Loucy (cell line): Measurements from ENCODE around the gene DDN.

ENCODE experiments used
- H2AFZ ChIP-seq: fragments of 200-600 bp; sonication (generic); 2 replicates; pipeline ENCODE4 v1.6.0; 2016; ENCODE audit warnings: antibody characterized with exemption, mild to moderate bottlenecking, low read length, moderate library complexity
- H3F3A ChIP-seq: fragments of 200-600 bp; 2 replicates; pipeline ENCODE4 v1.6.0; 2016; ENCODE audit warnings: antibody characterized with exemption, low read depth, mild to moderate bottlenecking
- H3K27me3 ChIP-seq: fragments of 200-600 bp; sonication (generic); 2 replicates; pipeline ENCODE4 v1.6.1; 2014; ENCODE audit warnings: low read length, mild to moderate bottlenecking; ENCODE audit not compliant: insufficient read depth, poor library complexity, severe bottlenecking
- H3K36me3 ChIP-seq: fragments of 200-600 bp; sonication (generic); 2 replicates; pipeline ENCODE4 v1.6.1; 2016; ENCODE audit warnings: low read length; ENCODE audit not compliant: insufficient read depth
- H3K4me1 ChIP-seq: fragments of 200-600 bp; sonication (generic); 2 replicates; pipeline ENCODE4 v1.5.1; 2014; ENCODE audit warnings: low read length, mild to moderate bottlenecking; ENCODE audit not compliant: insufficient read depth, poor library complexity, severe bottlenecking
- H3K4me2 ChIP-seq: fragments of 200-600 bp; sonication (generic); 2 replicates; pipeline ENCODE4 v1.6.0; 2014; ENCODE audit warnings: antibody characterized with exemption, low read length, low read depth, mild to moderate bottlenecking; ENCODE audit not compliant: poor library complexity, severe bottlenecking
- H3K4me3 ChIP-seq: fragments of 200-600 bp; sonication (generic); 2 replicates; pipeline ENCODE4 v1.5.1; 2014; ENCODE audit warnings: low read length, mild to moderate bottlenecking, mixed read lengths; ENCODE audit not compliant: poor library complexity, severe bottlenecking
- H3K79me2 ChIP-seq: fragments of 200-600 bp; sonication (generic); 2 replicates; pipeline ENCODE4 v1.6.1; 2014; ENCODE audit warnings: low read length; ENCODE audit not compliant: insufficient read depth
- H3K9ac ChIP-seq: fragments of 200-600 bp; sonication (generic); 2 replicates; pipeline ENCODE4 v1.6.0; 2014; ENCODE audit warnings: mild to moderate bottlenecking, low read depth, low read length, moderate library complexity; ENCODE audit not compliant: poor library complexity, severe bottlenecking
- H3K9me2 ChIP-seq: fragments of 200-600 bp; sonication (generic); replicated peaks from 2 replicates; pipeline ENCODE4 v1.6.1; 2016; ENCODE audit warnings: low read depth, low read length, mixed read lengths
- H3K9me3 ChIP-seq: fragments of 200-600 bp; sonication (generic); 2 replicates; pipeline ENCODE4 v1.6.1; 2014; ENCODE audit warnings: mild to moderate bottlenecking, antibody characterized with exemption, low read length, low read depth; ENCODE audit not compliant: insufficient read depth
- H4K20me1 ChIP-seq: fragments of 200-600 bp; sonication (generic); 2 replicates; pipeline ENCODE4 v1.6.0; 2014; ENCODE audit warnings: antibody characterized with exemption, low read length, mild to moderate bottlenecking; ENCODE audit not compliant: insufficient read depth, poor library complexity, severe bottlenecking
- CTCF ChIP-seq: fragments of 200-600 bp; sonication (generic); conservative IDR thresholded peaks from 2 replicates; pipeline ENCODE4 v1.5.1; 2014; ENCODE audit warnings: mild to moderate bottlenecking, antibody characterized with exemption, low read length
- EZH2phosphoT487 ChIP-seq: fragments of 200-600 bp; IDR thresholded peaks from 2 replicates; pipeline ENCODE4 v1.6.1; 2018; ENCODE audit warnings: antibody characterized with exemption, mild to moderate bottlenecking, moderate library complexity, borderline replicate concordance

DDN gene

GRCh38 chr12:48986720-48987291, 12.4 kb downstream of the DDN start:
- Histone ChIP-seq H3K9me3 (no peaks in the 10 kb centered on the region), H3K4me1 (peaks cover 2% of the 10 kb centered on the region), H4K20me1 (no peaks in the 10 kb centered on the region), H3K36me3 (no peaks in the 10 kb centered on the region), H3K9ac (no peak overlapping the region), H3K4me2 (no peak overlapping the region), H3F3A (no peaks in the 10 kb centered on the region), H3K79me2 (no peaks in the 10 kb centered on the region), H3K4me3 (no peak overlapping the region), H2AFZ (no peak overlapping the region), H3K27me3 (no peaks in the 10 kb centered on the region), H3K9me2 (no peaks in the 10 kb centered on the region)
- TF ChIP-seq EZH2phosphoT487 (no peak), CTCF (no peak)

DNA sequence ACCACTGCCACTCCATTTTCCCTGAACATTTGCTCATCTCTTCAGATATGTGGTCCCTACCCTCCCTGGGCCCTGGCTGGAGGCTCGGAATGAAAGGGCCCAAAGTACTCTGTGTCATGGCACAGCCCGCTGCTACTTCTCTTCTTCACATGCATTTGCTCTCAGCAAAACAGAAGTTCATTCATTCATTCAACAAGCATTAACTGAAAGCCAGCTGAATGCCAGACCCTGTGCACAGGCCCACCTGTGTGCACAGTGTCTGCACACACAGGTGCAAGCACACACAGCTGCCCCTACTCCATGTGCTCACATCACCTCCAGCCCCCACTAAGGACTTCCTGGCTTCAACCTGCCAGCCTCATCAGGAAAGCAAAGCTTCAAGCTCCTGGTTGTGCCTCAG, 13.3 kb downstream of the DDN start:
- H3K4me2 ChIP-seq = no peak overlapping the region
- H3K9me2 ChIP-seq = no peaks in the 10 kb centered on the region
- peaks cover 2% of the 10 kb centered on the region for H3K4me1 ChIP-seq
- no peaks in the 10 kb centered on the region for H4K20me1 ChIP-seq
- no peak for TF ChIP-seq CTCF
- no peak for TF ChIP-seq EZH2phosphoT487
- no peak overlapping the region for H3K9ac ChIP-seq
- H3K27me3 ChIP-seq = no peaks in the 10 kb centered on the region
- H2AFZ ChIP-seq = no peak overlapping the region
- no peaks in the 10 kb centered on the region for H3K36me3 ChIP-seq
- no peaks in the 10 kb centered on the region for H3F3A ChIP-seq
- H3K4me3 ChIP-seq = no peak overlapping the region
- H3K79me2 ChIP-seq = no peaks in the 10 kb centered on the region
- no peaks in the 10 kb centered on the region for H3K9me3 ChIP-seq

- TF ChIP-seq EZH2phosphoT487 = no peak
- TF ChIP-seq CTCF = no peak
- Histone ChIP-seq H4K20me1 (no peaks in the 10 kb centered on the region), H2AFZ (no peak overlapping the region)
These were observed 13.7 kb downstream of the DDN start for GRCh38 chr12:48985475-48985897.

More at GRCh38 chr12:48985475-48985897, 13.7 kb downstream of the DDN start:
- no peak overlapping the region for H3K4me2 ChIP-seq
- H3K79me2 ChIP-seq = no peaks in the 10 kb centered on the region
- no peaks in the 10 kb centered on the region for H3K36me3 ChIP-seq
- no peaks in the 10 kb centered on the region for H3K27me3 ChIP-seq
- no peaks in the 10 kb centered on the region for H3K9me2 ChIP-seq
- no peak overlapping the region for H3K9ac ChIP-seq
- H3F3A ChIP-seq = no peaks in the 10 kb centered on the region
- no peak overlapping the region for H3K4me3 ChIP-seq
- no peaks in the 10 kb centered on the region for H3K4me1 ChIP-seq
- no peaks in the 10 kb centered on the region for H3K9me3 ChIP-seq
